ENCODE data around the gene PTPRM.

Gene PTPRM

GRCh38 chr18:8019600-8019999 is 452.5 kb downstream of the PTPRM start:
- Histone ChIP-seq H3K27me3 (ENCODE audit: low read depth) (no peaks in the 10 kb centered on the region), H3K36me3 (replicated peaks) (no peaks in the 10 kb centered on the region), H3K4me1 (no peaks in the 10 kb centered on the region), H3K4me3 (no peak overlapping the region), H3K9me3 (no peaks in the 10 kb centered on the region)
- in situ Hi-C loops (cut with MboI; ENCODE audit: low sequenced_read_pairs): no loop called here
- DNase-seq (ENCODE audit: low spot score in 2 of 2): no peak

DNA sequence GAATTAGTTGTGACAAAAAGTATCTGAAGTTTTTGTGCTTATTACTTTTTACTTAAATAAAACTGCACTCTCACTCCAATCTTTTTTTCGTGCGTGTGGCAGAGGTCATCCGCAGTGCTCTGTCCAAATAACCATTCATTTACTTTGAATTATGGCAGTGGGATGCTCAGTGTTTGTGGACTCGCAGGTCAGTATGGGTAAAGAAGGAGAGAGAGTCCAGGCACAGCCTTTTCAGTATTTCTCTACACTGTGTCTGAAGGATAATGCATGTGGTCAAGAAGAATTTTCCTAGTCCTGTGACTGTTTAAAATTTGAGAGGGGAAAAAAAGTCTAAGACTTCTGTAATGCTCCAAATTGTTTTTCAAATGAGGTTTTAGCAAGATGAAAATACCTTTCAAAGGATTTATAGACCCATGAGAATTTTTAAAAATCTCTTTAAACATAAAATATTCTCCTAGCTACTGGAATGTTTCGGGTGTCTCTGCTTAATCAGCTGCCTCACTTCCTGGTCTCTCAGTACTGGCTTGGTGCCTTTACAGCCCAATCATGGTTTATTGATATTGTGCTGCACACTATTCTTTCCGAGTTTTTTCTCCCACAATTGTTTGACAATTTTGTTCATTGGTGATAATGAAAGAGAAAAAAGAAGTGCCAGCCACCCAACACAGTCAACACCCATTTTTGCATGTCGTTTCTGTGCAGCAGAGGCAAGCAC is 453.2 kb downstream of the PTPRM start:
- in situ Hi-C loops (cut with MboI; ENCODE audit: low sequenced_read_pairs): no loop called here

DNA sequence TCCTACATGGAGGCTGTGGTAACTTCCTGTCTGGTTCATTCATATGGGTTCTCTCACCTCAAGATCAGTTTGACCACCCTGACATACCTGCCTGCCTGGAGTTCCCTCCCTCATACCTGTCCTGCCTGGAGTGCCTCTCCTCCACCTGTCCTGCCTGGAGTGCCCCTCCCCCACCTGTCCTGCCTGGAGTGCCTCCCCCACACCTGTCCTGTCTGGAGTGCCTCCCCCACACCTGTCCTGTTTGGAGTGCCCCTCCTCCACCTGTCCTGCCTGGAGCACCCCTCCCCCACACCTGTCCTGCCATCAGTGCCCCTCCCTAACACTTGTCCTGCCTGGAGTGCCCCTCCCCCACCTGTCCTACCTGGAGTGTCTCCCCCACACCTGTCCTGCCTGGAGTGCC is 461.9 kb downstream of the PTPRM start:
- Histone ChIP-seq H3K4me3 (no peak overlapping the region), H3K4me1 (no peaks in the 10 kb centered on the region), H3K27me3 (ENCODE audit: low read depth) (no peaks in the 10 kb centered on the region), H3K36me3 (replicated peaks) (no peaks in the 10 kb centered on the region), H3K9me3 (no peaks in the 10 kb centered on the region)
- in situ Hi-C loops (cut with MboI; ENCODE audit: low sequenced_read_pairs): no loop called here
- no peak for DNase-seq (ENCODE audit: low spot score in 2 of 2)

More for the DNA sequence above, 453.2 kb downstream of the PTPRM start:
- Histone ChIP-seq H3K4me3 (no peak overlapping the region), H3K36me3 (replicated peaks) (no peaks in the 10 kb centered on the region), H3K4me1 (no peaks in the 10 kb centered on the region), H3K27me3 (ENCODE audit: low read depth) (no peaks in the 10 kb centered on the region), H3K9me3 (no peaks in the 10 kb centered on the region)
- no peak for DNase-seq (ENCODE audit: low spot score in 2 of 2)

GRCh38 chr18:8029731-8030130 is 462.6 kb downstream of the PTPRM start:
- no peak for DNase-seq (ENCODE audit: low spot score in 2 of 2)
- in situ Hi-C loops (cut with MboI; ENCODE audit: low sequenced_read_pairs): no loop called here
- Histone ChIP-seq H3K4me3 (no peak overlapping the region), H3K9me3 (no peaks in the 10 kb centered on the region), H3K27me3 (ENCODE audit: low read depth) (no peaks in the 10 kb centered on the region), H3K4me1 (no peaks in the 10 kb centered on the region), H3K36me3 (replicated peaks) (no peaks in the 10 kb centered on the region)

DNA sequence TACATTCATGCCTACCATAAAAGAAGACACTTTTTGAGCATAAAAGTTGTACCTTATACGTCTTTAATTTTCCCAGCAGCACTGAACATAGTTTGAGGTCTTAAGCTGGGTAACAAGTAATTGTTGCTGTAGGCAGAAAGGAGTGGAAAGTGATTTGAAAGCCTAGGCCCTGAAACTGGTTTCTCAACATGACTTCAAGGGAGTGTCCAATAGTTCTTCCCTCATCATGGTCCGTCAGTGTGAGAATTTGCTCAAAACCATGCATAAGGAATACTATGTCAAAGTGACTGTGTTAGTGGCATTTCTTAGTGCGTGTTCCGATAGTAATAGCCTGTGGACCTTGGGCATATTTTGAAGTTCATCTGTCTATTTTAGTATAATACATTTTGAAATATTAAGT is 463.1 kb downstream of the PTPRM start:
- in situ Hi-C loops (cut with MboI; ENCODE audit: low sequenced_read_pairs): no loop called here
- Histone ChIP-seq H3K27me3 (ENCODE audit: low read depth) (no peaks in the 10 kb centered on the region), H3K4me1 (no peaks in the 10 kb centered on the region), H3K9me3 (no peaks in the 10 kb centered on the region), H3K36me3 (replicated peaks) (no peaks in the 10 kb centered on the region), H3K4me3 (no peak overlapping the region)
- no peak for DNase-seq (ENCODE audit: low spot score in 2 of 2)

DNA sequence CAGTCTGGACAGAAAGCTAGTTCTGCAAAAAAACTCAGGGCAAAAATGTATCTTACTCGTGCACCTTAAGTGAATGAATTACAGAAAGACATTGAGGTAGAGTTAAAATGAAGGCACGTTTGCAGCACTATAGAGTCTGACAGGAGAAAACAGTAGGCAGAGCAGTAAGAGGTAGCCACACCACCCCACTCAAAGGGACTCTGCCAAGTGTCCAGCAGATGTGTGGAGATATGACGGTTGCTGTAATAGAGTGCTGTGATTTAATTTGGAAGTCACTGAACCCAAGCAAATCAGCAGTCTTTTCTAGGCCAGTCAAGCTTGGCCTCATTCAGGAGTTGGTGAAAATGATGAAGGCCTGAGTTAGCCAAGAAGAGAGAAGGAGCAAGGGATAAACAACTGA is 464.4 kb downstream of the PTPRM start:
- no peak for DNase-seq (ENCODE audit: low spot score in 2 of 2)
- Histone ChIP-seq H3K4me3 (no peak overlapping the region), H3K4me1 (no peaks in the 10 kb centered on the region), H3K36me3 (replicated peaks) (no peaks in the 10 kb centered on the region), H3K27me3 (ENCODE audit: low read depth) (no peaks in the 10 kb centered on the region), H3K9me3 (no peaks in the 10 kb centered on the region)
- in situ Hi-C loops (cut with MboI; ENCODE audit: low sequenced_read_pairs): no loop called here

GRCh38 chr18:8034674-8035073 is 467.6 kb downstream of the PTPRM start:
- Histone ChIP-seq H3K9me3 (no peaks in the 10 kb centered on the region), H3K27me3 (ENCODE audit: low read depth) (no peaks in the 10 kb centered on the region), H3K4me1 (no peaks in the 10 kb centered on the region), H3K36me3 (replicated peaks) (no peaks in the 10 kb centered on the region), H3K4me3 (no peak overlapping the region)
- DNase-seq (ENCODE audit: low spot score in 2 of 2): no peak
- in situ Hi-C loops (cut with MboI; ENCODE audit: low sequenced_read_pairs): no loop called here

DNA sequence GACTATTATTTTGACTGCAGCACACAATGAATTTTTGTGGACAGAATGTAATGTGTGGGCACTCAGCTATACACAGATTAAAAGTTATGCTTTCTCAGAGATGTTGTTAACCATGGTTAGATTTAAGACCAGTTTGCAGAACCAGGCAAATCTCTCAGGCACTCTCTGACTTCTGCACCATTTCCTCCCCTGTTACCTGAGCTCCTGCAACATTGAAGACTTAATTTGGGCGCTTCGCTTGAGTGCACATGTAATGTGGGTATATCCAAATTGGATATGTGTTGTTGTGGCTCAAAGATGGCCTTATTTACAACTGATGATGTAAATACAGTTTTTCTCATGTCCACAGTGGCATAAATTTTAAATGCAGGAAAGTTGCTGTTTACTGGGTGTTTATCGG is 469.4 kb downstream of the PTPRM start:
- Histone ChIP-seq H3K4me1 (no peaks in the 10 kb centered on the region), H3K27me3 (ENCODE audit: low read depth) (no peaks in the 10 kb centered on the region), H3K4me3 (no peak overlapping the region), H3K9me3 (no peaks in the 10 kb centered on the region), H3K36me3 (replicated peaks) (no peaks in the 10 kb centered on the region)
- DNase-seq (ENCODE audit: low spot score in 2 of 2): no peak
- in situ Hi-C loops (cut with MboI; ENCODE audit: low sequenced_read_pairs): no loop called here

GRCh38 chr18:8037296-8037695 is 470.2 kb downstream of the PTPRM start:
- Histone ChIP-seq H3K36me3 (replicated peaks) (no peaks in the 10 kb centered on the region), H3K4me1 (no peaks in the 10 kb centered on the region), H3K27me3 (ENCODE audit: low read depth) (no peaks in the 10 kb centered on the region), H3K9me3 (no peaks in the 10 kb centered on the region), H3K4me3 (no peak overlapping the region)
- no peak for DNase-seq (ENCODE audit: low spot score in 2 of 2)
- in situ Hi-C loops (cut with MboI; ENCODE audit: low sequenced_read_pairs): no loop called here

DNA sequence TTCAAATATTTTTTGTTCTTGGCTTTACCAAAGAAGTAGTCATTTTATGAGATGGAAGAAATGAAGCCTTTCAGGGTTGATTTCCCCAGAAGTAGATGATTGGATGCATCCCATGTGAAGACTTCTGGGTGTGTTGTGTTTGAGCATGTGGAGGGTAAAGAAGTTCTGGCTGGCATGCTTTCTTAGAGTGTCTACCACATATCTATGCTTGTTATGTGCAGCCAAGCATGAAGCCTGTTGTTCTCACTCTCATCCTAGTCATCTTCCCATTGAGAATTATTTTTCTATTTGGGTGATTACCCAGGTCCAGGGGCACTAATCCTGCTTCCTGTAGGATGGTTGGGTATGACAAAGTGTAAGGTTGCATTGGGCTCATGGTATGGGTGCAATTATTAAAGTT is 472.9 kb downstream of the PTPRM start:
- Histone ChIP-seq H3K4me1 (no peaks in the 10 kb centered on the region), H3K27me3 (ENCODE audit: low read depth) (no peaks in the 10 kb centered on the region)
- in situ Hi-C loops (cut with MboI; ENCODE audit: low sequenced_read_pairs): no loop called here

GRCh38 chr18:8041526-8042111 is 474.5 kb downstream of the PTPRM start:
- Histone ChIP-seq H3K27me3 (ENCODE audit: low read depth) (no peaks in the 10 kb centered on the region), H3K36me3 (replicated peaks) (no peaks in the 10 kb centered on the region), H3K9me3 (no peaks in the 10 kb centered on the region), H3K4me3 (no peak overlapping the region), H3K4me1 (no peaks in the 10 kb centered on the region)
- in situ Hi-C loops (cut with MboI; ENCODE audit: low sequenced_read_pairs): no loop called here
- no peak for DNase-seq (ENCODE audit: low spot score in 2 of 2)

More for the DNA sequence above, 472.9 kb downstream of the PTPRM start:
- DNase-seq (ENCODE audit: low spot score in 2 of 2): no peak
- Histone ChIP-seq H3K9me3 (no peaks in the 10 kb centered on the region), H3K36me3 (replicated peaks) (no peaks in the 10 kb centered on the region), H3K4me3 (no peak overlapping the region)

DNA sequence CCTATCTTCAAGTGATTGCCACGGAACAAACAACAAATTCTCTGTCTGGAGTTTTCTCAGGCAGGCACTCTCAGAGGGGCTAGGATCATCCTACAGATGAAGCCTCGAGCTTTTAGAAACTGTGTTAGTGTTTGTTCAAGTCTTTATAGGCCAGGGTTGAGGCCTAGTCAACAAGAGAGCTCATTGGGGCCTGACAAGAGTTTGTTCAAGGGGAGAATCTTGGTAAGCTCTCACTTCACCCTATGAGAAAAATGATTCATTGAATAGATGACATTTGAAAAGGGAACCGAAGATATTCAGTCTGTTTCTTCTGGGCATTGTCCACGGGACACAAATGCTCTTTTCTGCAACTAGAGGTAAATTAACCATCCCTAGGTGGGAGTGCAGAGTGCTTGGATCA is 476.9 kb downstream of the PTPRM start:
- in situ Hi-C loops (cut with MboI; ENCODE audit: low sequenced_read_pairs): no loop called here
- no peak overlapping the region for H3K4me3 ChIP-seq
- no peak for DNase-seq (ENCODE audit: low spot score in 2 of 2)
- H3K4me1 ChIP-seq: no peaks in the 10 kb centered on the region
- no peaks in the 10 kb centered on the region for H3K27me3 ChIP-seq (ENCODE audit: low read depth)
- no peaks in the 10 kb centered on the region for H3K36me3 ChIP-seq (replicated peaks)
- no peaks in the 10 kb centered on the region for H3K9me3 ChIP-seq

- no peak for DNase-seq (ENCODE audit: low spot score in 2 of 2)
- Histone ChIP-seq H3K4me1 (no peaks in the 10 kb centered on the region), H3K4me3 (no peak overlapping the region), H3K27me3 (ENCODE audit: low read depth) (no peaks in the 10 kb centered on the region), H3K9me3 (no peaks in the 10 kb centered on the region), H3K36me3 (replicated peaks) (no peaks in the 10 kb centered on the region)
- in situ Hi-C loops (cut with MboI; ENCODE audit: low sequenced_read_pairs): no loop called here
These were observed 478.2 kb downstream of the PTPRM start for GRCh38 chr18:8045160-8045883.

DNA sequence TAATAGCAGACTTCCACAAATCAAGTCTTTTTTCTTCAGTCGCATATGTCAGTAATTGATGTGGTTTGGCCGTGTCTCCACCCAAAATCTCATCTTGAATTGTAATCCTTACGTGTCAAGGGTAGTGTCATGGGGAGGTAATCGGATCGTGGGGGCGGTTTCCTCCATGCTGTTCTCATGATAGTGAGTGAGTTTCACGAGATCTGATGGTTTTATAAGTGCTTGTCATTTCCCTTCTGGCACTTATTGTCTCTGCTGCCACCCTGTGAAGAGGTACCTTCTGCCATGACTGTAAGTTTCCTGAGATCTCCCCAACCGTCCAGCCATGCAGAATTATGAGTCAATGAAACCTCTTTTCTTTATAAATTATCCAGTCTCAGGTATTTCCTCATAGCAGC is 478.8 kb downstream of the PTPRM start:
- Histone ChIP-seq H3K4me1 (no peaks in the 10 kb centered on the region), H3K4me3 (no peak overlapping the region), H3K27me3 (ENCODE audit: low read depth) (no peaks in the 10 kb centered on the region), H3K9me3 (no peaks in the 10 kb centered on the region), H3K36me3 (replicated peaks) (no peaks in the 10 kb centered on the region)
- DNase-seq (ENCODE audit: low spot score in 2 of 2): no peak
- in situ Hi-C loops (cut with MboI; ENCODE audit: low sequenced_read_pairs): no loop called here

All from HAP-1 (cell line).